Lower lobe of right lung (tissue), 2 donors: Measurements from ENCODE around the gene TSFM. TPM values are rescaled to one million over a fixed set of nuclear protein-coding genes. Genes with fewer than 3 reads are reported as not detected.
A peak's percentile ranks its signal among the peaks of the same experiment; 100 is the strongest.

Source experiments
- ATAC-seq, 2 donors: fragments of 200-7000 bp; cut with Tn5 transposase; one replicate each; pipeline ENCODE4 v1.9.1; 2020 to 2022; ENCODE audit warnings: mild to moderate bottlenecking in 2 of 2, moderate library complexity in 2 of 2
- DNase-seq: peaks from one replicate; pipeline ENCODE4 v3.0.0-alpha.2; 2020
- H3K27ac ChIP-seq: fragments of 200-600 bp; one replicate; pipeline ENCODE4 v1.8.0; 2022
- H3K27me3 ChIP-seq: fragments of 200-600 bp; one replicate; pipeline ENCODE4 v1.8.0; 2022; ENCODE audit warnings: low read depth
- H3K36me3 ChIP-seq: fragments of 200-600 bp; one replicate; pipeline ENCODE4 v1.8.0; 2022; ENCODE audit warnings: mild to moderate bottlenecking
- H3K4me1 ChIP-seq: fragments of 200-600 bp; one replicate; pipeline ENCODE4 v1.8.0; 2022
- H3K4me3 ChIP-seq: fragments of 200-600 bp; one replicate; pipeline ENCODE4 v1.8.0; 2022; ENCODE audit warnings: mild to moderate bottlenecking
- H3K9me3 ChIP-seq: fragments of 200-600 bp; one replicate; pipeline ENCODE4 v1.8.0; 2022
- CTCF ChIP-seq: fragments of 200-600 bp; IDR thresholded peaks from one replicate; pipeline ENCODE4 v1.8.0; 2022; ENCODE audit warnings: antibody characterized with exemption, mild to moderate bottlenecking
- intact Hi-C: fragments of 100-400 bp; cut with DNase I; formaldehyde crosslinking; loops from one replicate; pipeline ENCODE4 v1.11.0; 2022
- long read RNA-seq: library from polyadenylated mRNA; unstranded; transcript quantifications from one replicate; pipeline ENCODE4 v2.0.0, GENCODE V29; 2021
- total RNA-seq: library from RNA; stranded (reverse); fragmentation: NEBNext Ultra II Directional; extraction: Animal tissue kit (Norgen Biotek cat#: 25700); gene quantifications from one replicate; pipeline ENCODE4 v1.2.1, GENCODE V29; 2021
- donor health status: DM: no; HTN: yes; CAD: no; lungs with severe emphysema.

The TSFM gene
- total RNA-seq, result 22.6 TPM
- long read RNA-seq, transcript TSFM-204 (6 exons, 2,192 nt), result major isoform, 16 of 20 reads
- long read RNA-seq, partial matches to known transcripts, result 1 of 20 reads
- long read RNA-seq, other reads (novel, unspliced or antisense), result 2 of 20 reads

- intact Hi-C loops, result no loop called here
- TF ChIP-seq CTCF, result peak; percentile 93
- no peaks in the 10 kb centered on the region for H3K9me3 ChIP-seq
These were observed at the start of gene TSFM for GRCh38 chr12:57782608-57783465. TSS of gene TSFM (plus strand) at chr12:57782787. CDS start at chr12:57782802, 15 bp downstream.

GRCh38 chr12:57733928-57734327, 48.7 kb upstream of the TSFM start:
- intact Hi-C loops, result no loop called here
- peaks cover 59% of the 10 kb centered on the region for H3K27me3 ChIP-seq
- ATAC-seq (no peak), DNase-seq (no peak)
- TF ChIP-seq CTCF, result no peak
- no peaks in the 10 kb centered on the region for H3K9me3 ChIP-seq
- H3K4me1 ChIP-seq, result peaks cover 30% of the 10 kb centered on the region
- H3K27ac ChIP-seq, result no peak overlapping the region
- no peak overlapping the region for H3K4me3 ChIP-seq
- H3K36me3 ChIP-seq, result peaks cover 9% of the 10 kb centered on the region

More at GRCh38 chr12:57782608-57783465, at the start of gene TSFM:
- peak; percentile 97 to 98 for ATAC-seq
- DNase-seq, result peak; percentile 98
- no peaks in the 10 kb centered on the region for H3K27me3 ChIP-seq
- H3K4me3 ChIP-seq, result peak within 1 kb of the TSS; percentile 93
- peaks cover 35% of the 10 kb centered on the region for H3K4me1 ChIP-seq
- peaks cover 37% of the 10 kb centered on the region for H3K36me3 ChIP-seq
- H3K27ac ChIP-seq, result peak within 1 kb of the TSS; percentile 74

GRCh38 chr12:57734591-57734990, 48.0 kb upstream of the TSFM start:
- no peak for ATAC-seq
- H3K4me3 ChIP-seq, result no peak overlapping the region
- TF ChIP-seq CTCF, result no peak
- no peak for DNase-seq
- H3K9me3 ChIP-seq, result no peaks in the 10 kb centered on the region
- H3K36me3 ChIP-seq, result peaks cover 9% of the 10 kb centered on the region
- H3K27me3 ChIP-seq, result peaks cover 64% of the 10 kb centered on the region
- H3K27ac ChIP-seq, result no peak overlapping the region
- intact Hi-C loops, result no loop called here
- peaks cover 36% of the 10 kb centered on the region for H3K4me1 ChIP-seq

GRCh38 chr12:57735198-57735855, 47.3 kb upstream of the TSFM start:
- ATAC-seq, result no peak
- H3K4me1 ChIP-seq, result peaks cover 36% of the 10 kb centered on the region
- H3K4me3 ChIP-seq, result no peak overlapping the region
- no peak overlapping the region for H3K27ac ChIP-seq
- H3K27me3 ChIP-seq, result peaks cover 66% of the 10 kb centered on the region
- TF ChIP-seq CTCF, result no peak
- intact Hi-C loops, result no loop called here
- DNase-seq, result no peak
- H3K9me3 ChIP-seq, result no peaks in the 10 kb centered on the region
- peaks cover 9% of the 10 kb centered on the region for H3K36me3 ChIP-seq

- Histone ChIP-seq H3K36me3 (peaks cover 9% of the 10 kb centered on the region), H3K4me3 (peak overlapping the region; percentile 28), H3K4me1 (peaks cover 42% of the 10 kb centered on the region), H3K27ac (no peak overlapping the region), H3K27me3 (peaks cover 65% of the 10 kb centered on the region), H3K9me3 (no peaks in the 10 kb centered on the region)
- DNase-seq (no peak), ATAC-seq (peak in 1 of 2 donors; percentile 3)
- intact Hi-C loops, result no loop called here
- no peak for TF ChIP-seq CTCF
These were observed 46.4 kb upstream of the TSFM start for GRCh38 chr12:57735952-57736740.
